HepG2 (cell line): Measurements from ENCODE around the gene SPTBN4. TPM values are rescaled to one million over a fixed set of nuclear protein-coding genes. Genes with fewer than 3 reads are reported as not detected.

ENCODE experiments used
- ATAC-seq: fragments of 200-7000 bp; cut with Tn5 transposase; 3 replicates; pipeline ENCODE4 v1.9.1; 2020; ENCODE audit warnings: mild to moderate bottlenecking, moderate library complexity
- BruUV-seq: library from RNA; stranded (reverse); fragments of 400-500 nt; replicated peaks from 2 replicates; lab custom pipeline; 2021; lab: Mats Ljungman, UMichigan
- CTCF ChIA-PET: fragments of 300-600 bp; formaldehyde crosslinking; extraction: SDS; loops from one replicate; lab custom pipeline; 2021; ENCODE audit warnings: low total read pairs, inconsistent platforms, low intra/inter-chr PET ratio; lab: Yijun Ruan, JAX
- POLR2A ChIA-PET: fragments of 350-600 bp; sonication (Branson Sonifier 250); formaldehyde crosslinking; loops from one replicate; lab custom pipeline; 2020; ENCODE audit warnings: antibody characterized with exemption, inconsistent platforms; lab: Yijun Ruan, JAX
- DNase-seq: peaks from one replicate; pipeline ENCODE4 v3.0.0-alpha.2; 2015; ENCODE audit warnings: low spot score
- FAIRE-seq: peaks from 3 replicates; lab custom pipeline; 2011; peaks lifted over from hg19 to GRCh38; lab: Jason Lieb, UNC
- H2AFZ ChIP-seq: one replicate; pipeline ENCODE4 v1.6.1; 2011; ENCODE audit warnings: low read length, inconsistent platforms
- H3K27ac ChIP-seq: fragments of 300-600 bp; 3 replicates; pipeline ENCODE4 v1.8.0; 2011; ENCODE audit warnings: mixed run types, mild to moderate bottlenecking, mixed read lengths, low read length, inconsistent platforms; ENCODE audit not compliant: insufficient read depth; ENCODE audit errors: extremely low read length
- H3K27me3 ChIP-seq, 2 experiments: fragments of 200-600 bp in 1 of 2; 2 replicates in 1 of 2; 3 replicates in 1 of 2; pipeline versions ENCODE4 v1.6.0 to v1.8.0; 2011; ENCODE audit warnings: low read length in 2 of 2, mild to moderate bottlenecking in 2 of 2, moderate library complexity in 2 of 2, inconsistent platforms in 1 of 2; ENCODE audit not compliant: insufficient read depth in 2 of 2, control insufficient read depth in 1 of 2
- H3K36me3 ChIP-seq, 2 experiments: fragments of 200-600 bp in 1 of 2; replicated peaks in 1 of 2; 2 replicates in 1 of 2; 3 replicates in 1 of 2; pipeline versions ENCODE4 v1.5.1 to v1.8.0; 2011; ENCODE audit warnings: low read length in 2 of 2, inconsistent platforms in 1 of 2; ENCODE audit not compliant: insufficient read depth in 2 of 2, control insufficient read depth in 1 of 2
- H3K4me1 ChIP-seq: 2 replicates; pipeline ENCODE4 v1.5.1; 2012; ENCODE audit warnings: low read length, inconsistent platforms; ENCODE audit not compliant: insufficient read depth
- H3K4me2 ChIP-seq: 2 replicates; pipeline ENCODE4 v1.6.0; 2011; ENCODE audit warnings: low read depth, low read length, inconsistent platforms
- H3K4me3 ChIP-seq, 3 experiments: fragments of 200-600 bp in 1 of 3; sonication (generic), shearing (Covaris generic) in 1 of 3; replicated peaks in 1 of 3; 2 replicates each; pipeline ENCODE4 v1.5.1; 2011 to 2016; ENCODE audit warnings: low read length in 3 of 3, inconsistent platforms in 2 of 3, low read depth in 2 of 3, mild to moderate bottlenecking in 2 of 3, control low read depth in 1 of 3, mixed read lengths in 1 of 3; ENCODE audit not compliant: insufficient read depth in 1 of 3
- H3K79me2 ChIP-seq: one replicate; pipeline ENCODE4 v1.6.1; 2011; ENCODE audit warnings: low read length, inconsistent platforms; ENCODE audit not compliant: insufficient read depth
- H3K9ac ChIP-seq: 2 replicates; pipeline ENCODE4 v1.6.0; 2011; ENCODE audit warnings: mild to moderate bottlenecking, low read depth, low read length, inconsistent platforms; ENCODE audit not compliant: insufficient read depth
- H3K9me3 ChIP-seq: 2 replicates; pipeline ENCODE4 v1.5.1; 2012; ENCODE audit warnings: mild to moderate bottlenecking, low read length
- H4K20me1 ChIP-seq: 2 replicates; pipeline ENCODE4 v1.6.0; 2011; ENCODE audit warnings: inconsistent platforms, mild to moderate bottlenecking, low read length, moderate library complexity; ENCODE audit not compliant: insufficient read depth
- GATA4 ChIP-seq: sonication (generic); IDR thresholded peaks from 2 replicates; pipeline ENCODE4 v1.6.1; 2016; ENCODE audit warnings: antibody characterized with exemption, low read depth, borderline replicate concordance
- HES4 ChIP-seq: sonication (generic); formaldehyde crosslinking; IDR thresholded peaks from 2 replicates; pipeline ENCODE4 v1.9.0; 2021; ENCODE audit warnings: mild to moderate bottlenecking, missing genetic modification reagents, borderline replicate concordance
- MIXL1 ChIP-seq: IDR thresholded peaks from 2 replicates; pipeline ENCODE4 v1.6.1; 2016
- PRPF4 ChIP-seq: fragments of 200-400 bp; formaldehyde crosslinking; IDR thresholded peaks from 2 replicates; pipeline ENCODE4 v1.6.1; 2016; ENCODE audit warnings: low read length, low read depth; ENCODE audit not compliant: poor library complexity, severe bottlenecking
- SCMH1 ChIP-seq: sonication (generic); formaldehyde crosslinking; IDR thresholded peaks from 2 replicates; pipeline ENCODE4 v1.9.0; 2021; ENCODE audit warnings: missing genetic modification reagents, mild to moderate bottlenecking, borderline replicate concordance
- SMAD1 ChIP-seq: sonication (generic); formaldehyde crosslinking; IDR thresholded peaks from 2 replicates; pipeline ENCODE4 v1.4.0; 2020; ENCODE audit warnings: missing genetic modification reagents, low read depth, mild to moderate bottlenecking, borderline replicate concordance
- TP53 ChIP-seq: sonication (generic); formaldehyde crosslinking; conservative IDR thresholded peaks from 2 replicates; pipeline ENCODE4 v1.4.0; 2020; ENCODE audit warnings: missing genetic modification reagents
- U2AF1 ChIP-seq: fragments of 200-400 bp; formaldehyde crosslinking; optimal IDR thresholded peaks from 2 replicates; pipeline ENCODE3; 2017; ENCODE audit warnings: mild to moderate bottlenecking, low read depth, low read length
- ZEB1 ChIP-seq: IDR thresholded peaks from 2 replicates; pipeline ENCODE4 v1.6.1; 2012; ENCODE audit warnings: mild to moderate bottlenecking, low read depth, inconsistent platforms; ENCODE audit not compliant: insufficient replicate concordance
- ZFP36L2 ChIP-seq: sonication (generic); formaldehyde crosslinking; IDR thresholded peaks from 2 replicates; pipeline ENCODE4 v1.4.0; 2020; ENCODE audit warnings: missing genetic modification reagents
- ZNF510 ChIP-seq: sonication (generic); formaldehyde crosslinking; IDR thresholded peaks from 2 replicates; pipeline ENCODE4 v1.4.0; 2020; ENCODE audit warnings: low read depth, mild to moderate bottlenecking, missing genetic modification reagents
- WGBS: methylation state at CpG from one replicate; pipeline ENCODE4 v1.1.6; 2017; ENCODE audit warnings: low lambda C conversion rate; 5-methylcytosine and 5-hydroxymethylcytosine counted together
- in situ Hi-C: cut with HindIII; loops from 2 replicates; pipeline ENCODE4 v1.10.0; 2017; ENCODE audit warnings: low pct_unique_long_range_greater_than_20kb; ENCODE audit not compliant: extremely low pct_ligation_motif_present
- intact Hi-C: fragments of 100-400 bp; cut with micrococcal nuclease; formaldehyde crosslinking; loops from one replicate; pipeline ENCODE4 v1.10.0; 2022; ENCODE audit not compliant: unreplicated experiment
- polyA plus RNA-seq, 8 experiments: library from polyadenylated mRNA; depleted of rRNA in 3 of 8; stranded (reverse) in 7 of 8; unstranded in 1 of 8; fragments of >200 nt; fragmentation: Illumina TruSeq in 4 of 8; extraction: Trizol in 4 of 8; gene quantifications; 2 replicates each; pipeline versions ENCODE4 v1.2.1 to v1.2.3, GENCODE V29; 2011 to 2016; ENCODE audit warnings: low read depth in 4 of 8, missing spikeins in 1 of 8, mixed read lengths in 1 of 8; ENCODE audit not compliant: insufficient read depth in 1 of 8
- total RNA-seq, 5 experiments: library from RNA; depleted of rRNA; stranded (reverse); fragments of >200 nt; fragmentation: Illumina TruSeq; extraction: Trizol; gene quantifications; 2 replicates each; pipeline ENCODE4 v1.2.3, GENCODE V29; 2016; ENCODE audit warnings: low read depth in 1 of 5
- TF ChIP-seq, protein P1 (sequence below): sonication (generic); formaldehyde crosslinking; IDR thresholded peaks from 2 replicates; pipeline ENCODE4 v1.4.0; 2020; ENCODE audit warnings: mild to moderate bottlenecking, missing genetic modification reagents
- TF ChIP-seq, protein P2 (sequence below): sonication (generic); formaldehyde crosslinking; IDR thresholded peaks from 2 replicates; pipeline ENCODE4 v1.4.0; 2020; ENCODE audit warnings: missing genetic modification reagents
- TF ChIP-seq, protein P3 (sequence below): sonication (generic); formaldehyde crosslinking; IDR thresholded peaks from 2 replicates; pipeline ENCODE4 v1.4.0; 2020; ENCODE audit warnings: missing genetic modification reagents, mild to moderate bottlenecking, borderline replicate concordance
- TF ChIP-seq, protein P4 (sequence below): sonication (generic); formaldehyde crosslinking; IDR thresholded peaks from 2 replicates; pipeline ENCODE4 v1.5.0; 2020; ENCODE audit warnings: mild to moderate bottlenecking, missing genetic modification reagents, moderate library complexity

SPTBN4 gene
- total and polyA plus RNA-seq, 2 of the 13 experiments (the other 11 are each of a cell fraction or from before 2014, with no cell fraction given) = 0.11 TPM

DNA sequence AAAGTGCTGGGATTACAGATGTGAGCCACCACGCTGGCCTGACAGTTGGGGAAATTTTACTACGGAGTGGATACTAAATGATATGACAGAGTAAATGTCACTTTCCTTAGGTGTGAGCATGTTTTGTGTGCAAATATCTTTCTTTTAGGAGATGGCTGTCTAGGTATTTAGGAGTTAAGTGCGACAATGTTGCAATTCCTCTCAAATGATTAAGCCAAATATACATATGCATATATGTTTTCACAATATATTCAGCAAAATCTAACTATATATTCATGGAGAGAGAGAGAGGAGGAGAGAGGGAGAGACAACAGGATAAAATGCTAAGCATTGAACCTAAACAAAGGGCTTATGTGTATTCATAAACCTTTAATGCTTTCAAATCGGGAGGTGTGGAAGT is 17.3 kb upstream of the SPTBN4 start (continued):
- TF ChIP-seq, protein P1, sequence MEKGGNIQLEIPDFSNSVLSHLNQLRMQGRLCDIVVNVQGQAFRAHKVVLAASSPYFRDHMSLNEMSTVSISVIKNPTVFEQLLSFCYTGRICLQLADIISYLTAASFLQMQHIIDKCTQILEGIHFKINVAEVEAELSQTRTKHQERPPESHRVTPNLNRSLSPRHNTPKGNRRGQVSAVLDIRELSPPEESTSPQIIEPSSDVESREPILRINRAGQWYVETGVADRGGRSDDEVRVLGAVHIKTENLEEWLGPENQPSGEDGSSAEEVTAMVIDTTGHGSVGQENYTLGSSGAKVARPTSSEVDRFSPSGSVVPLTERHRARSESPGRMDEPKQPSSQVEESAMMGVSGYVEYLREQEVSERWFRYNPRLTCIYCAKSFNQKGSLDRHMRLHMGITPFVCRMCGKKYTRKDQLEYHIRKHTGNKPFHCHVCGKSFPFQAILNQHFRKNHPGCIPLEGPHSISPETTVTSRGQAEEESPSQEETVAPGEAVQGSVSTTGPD (CRISPR knock-in tag) = no peak
- TF ChIP-seq, protein P2, sequence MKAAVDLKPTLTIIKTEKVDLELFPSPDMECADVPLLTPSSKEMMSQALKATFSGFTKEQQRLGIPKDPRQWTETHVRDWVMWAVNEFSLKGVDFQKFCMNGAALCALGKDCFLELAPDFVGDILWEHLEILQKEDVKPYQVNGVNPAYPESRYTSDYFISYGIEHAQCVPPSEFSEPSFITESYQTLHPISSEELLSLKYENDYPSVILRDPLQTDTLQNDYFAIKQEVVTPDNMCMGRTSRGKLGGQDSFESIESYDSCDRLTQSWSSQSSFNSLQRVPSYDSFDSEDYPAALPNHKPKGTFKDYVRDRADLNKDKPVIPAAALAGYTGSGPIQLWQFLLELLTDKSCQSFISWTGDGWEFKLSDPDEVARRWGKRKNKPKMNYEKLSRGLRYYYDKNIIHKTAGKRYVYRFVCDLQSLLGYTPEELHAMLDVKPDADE = no peak

DNA sequence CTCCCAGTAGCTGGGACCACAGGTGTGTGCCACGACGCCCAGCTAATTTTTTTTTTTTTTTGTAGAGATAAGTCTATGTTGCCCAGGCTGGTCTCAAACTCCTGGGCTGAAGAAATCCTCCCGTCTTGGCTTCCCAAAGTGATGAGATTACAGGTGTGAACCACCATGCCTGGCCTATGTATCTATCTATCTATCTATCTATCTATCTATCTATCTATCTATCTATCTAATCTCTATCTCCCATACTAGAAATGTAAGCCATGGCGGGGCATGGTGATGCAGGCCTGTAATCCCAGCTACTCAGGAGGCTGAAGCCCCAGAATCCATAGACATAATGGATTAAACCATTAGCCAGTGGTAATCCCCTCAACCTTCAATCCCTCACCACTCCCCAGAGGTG is 16.1 kb upstream of the SPTBN4 start:
- H2AFZ ChIP-seq = no peak overlapping the region
- H3K4me2 ChIP-seq = no peak overlapping the region
- no peak overlapping the region for H3K4me3 ChIP-seq
- H3K9ac ChIP-seq = no peak overlapping the region
- FAIRE-seq (no peak), DNase-seq (no peak), ATAC-seq (no peak)
- no peak for TF ChIP-seq ZFP36L2 (CRISPR knock-in tag)
- no peak for TF ChIP-seq GATA4
- TF ChIP-seq TP53 (CRISPR knock-in tag) = no peak
- TF ChIP-seq U2AF1 = no peak
- no peak for TF ChIP-seq MIXL1 (CRISPR knock-in tag)
- TF ChIP-seq, protein P3, sequence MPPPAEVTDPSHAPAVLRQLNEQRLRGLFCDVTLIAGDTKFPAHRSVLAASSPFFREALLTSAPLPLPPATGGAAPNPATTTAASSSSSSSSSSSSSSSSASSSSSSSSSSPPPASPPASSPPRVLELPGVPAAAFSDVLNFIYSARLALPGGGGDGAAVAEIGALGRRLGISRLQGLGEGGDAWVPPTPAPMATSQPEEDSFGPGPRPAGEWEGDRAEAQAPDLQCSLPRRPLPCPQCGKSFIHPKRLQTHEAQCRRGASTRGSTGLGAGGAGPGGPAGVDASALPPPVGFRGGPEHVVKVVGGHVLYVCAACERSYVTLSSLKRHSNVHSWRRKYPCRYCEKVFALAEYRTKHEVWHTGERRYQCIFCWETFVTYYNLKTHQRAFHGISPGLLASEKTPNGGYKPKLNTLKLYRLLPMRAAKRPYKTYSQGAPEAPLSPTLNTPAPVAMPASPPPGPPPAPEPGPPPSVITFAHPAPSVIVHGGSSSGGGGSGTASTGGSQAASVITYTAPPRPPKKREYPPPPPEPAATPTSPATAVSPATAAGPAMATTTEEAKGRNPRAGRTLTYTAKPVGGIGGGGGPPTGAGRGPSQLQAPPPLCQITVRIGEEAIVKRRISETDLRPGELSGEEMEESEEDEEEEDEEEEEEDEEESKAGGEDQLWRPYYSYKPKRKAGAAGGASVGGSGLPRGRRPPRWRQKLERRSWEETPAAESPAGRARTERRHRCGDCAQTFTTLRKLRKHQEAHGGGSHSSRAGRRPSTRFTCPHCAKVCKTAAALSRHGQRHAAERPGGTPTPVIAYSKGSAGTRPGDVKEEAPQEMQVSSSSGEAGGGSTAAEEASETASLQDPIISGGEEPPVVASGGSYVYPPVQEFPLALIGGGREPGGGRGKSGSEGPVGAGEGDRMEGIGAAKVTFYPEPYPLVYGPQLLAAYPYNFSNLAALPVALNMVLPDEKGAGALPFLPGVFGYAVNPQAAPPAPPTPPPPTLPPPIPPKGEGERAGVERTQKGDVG (CRISPR knock-in tag) = no peak
- no peak for TF ChIP-seq SCMH1 (CRISPR knock-in tag)
- no peak for TF ChIP-seq HES4
- no peak for TF ChIP-seq PRPF4
- TF ChIP-seq ZNF510 = no peak
- TF ChIP-seq, protein P4, sequence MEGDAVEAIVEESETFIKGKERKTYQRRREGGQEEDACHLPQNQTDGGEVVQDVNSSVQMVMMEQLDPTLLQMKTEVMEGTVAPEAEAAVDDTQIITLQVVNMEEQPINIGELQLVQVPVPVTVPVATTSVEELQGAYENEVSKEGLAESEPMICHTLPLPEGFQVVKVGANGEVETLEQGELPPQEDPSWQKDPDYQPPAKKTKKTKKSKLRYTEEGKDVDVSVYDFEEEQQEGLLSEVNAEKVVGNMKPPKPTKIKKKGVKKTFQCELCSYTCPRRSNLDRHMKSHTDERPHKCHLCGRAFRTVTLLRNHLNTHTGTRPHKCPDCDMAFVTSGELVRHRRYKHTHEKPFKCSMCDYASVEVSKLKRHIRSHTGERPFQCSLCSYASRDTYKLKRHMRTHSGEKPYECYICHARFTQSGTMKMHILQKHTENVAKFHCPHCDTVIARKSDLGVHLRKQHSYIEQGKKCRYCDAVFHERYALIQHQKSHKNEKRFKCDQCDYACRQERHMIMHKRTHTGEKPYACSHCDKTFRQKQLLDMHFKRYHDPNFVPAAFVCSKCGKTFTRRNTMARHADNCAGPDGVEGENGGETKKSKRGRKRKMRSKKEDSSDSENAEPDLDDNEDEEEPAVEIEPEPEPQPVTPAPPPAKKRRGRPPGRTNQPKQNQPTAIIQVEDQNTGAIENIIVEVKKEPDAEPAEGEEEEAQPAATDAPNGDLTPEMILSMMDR = no peak
- no peak for TF ChIP-seq SMAD1 (CRISPR knock-in tag)
- TF ChIP-seq ZEB1 = no peak
- H4K20me1 ChIP-seq = no peaks in the 10 kb centered on the region
- no peaks in the 10 kb centered on the region for H3K9me3 ChIP-seq
- H3K27me3 ChIP-seq = no peaks in the 10 kb centered on the region
- no peak overlapping the region for H3K27ac ChIP-seq
- in situ Hi-C loops (no loop called here), intact Hi-C loops (no loop called here)
- POLR2A ChIA-PET = no interaction called here
- CTCF ChIA-PET = no interaction called here
- no peaks in the 10 kb centered on the region for H3K79me2 ChIP-seq
- peaks cover 2 to 3% of the 10 kb centered on the region in 2 experiments; a peak in 1 of 5 replicates for H3K36me3 ChIP-seq
- H3K4me1 ChIP-seq = peaks cover 19% of the 10 kb centered on the region
- BruUV-seq = no TSS peak
- WGBS = 97% methylated on average over 4 of the region's 4 CpGs
